ENCODE data around the gene IL4I1. TPM values are rescaled to one million over a fixed set of nuclear protein-coding genes. Genes with fewer than 3 reads are reported as not detected.

Gene IL4I1
- polyA plus RNA-seq, 1 of the 3 experiments (the other 2 are of a cell fraction) = 0.35 TPM

- TF ChIP-seq RFX5 (IDR thresholded peaks at IDR 0.05; ENCODE audit: low read length) (0 out of 2 replicates have a peak, but pooled peaks have one; percentile 7), GATA2 (CRISPR knock-in tag; IDR thresholded peaks at IDR 0.05) (peak; percentile 29; the same call in 1 of the 2 replicates), RCOR1 (IDR thresholded peaks at IDR 0.05; ENCODE audit: low read length) (no peak)
- Histone ChIP-seq H3K79me2 (ENCODE audit: insufficient read depth) (peaks cover 47% of the 10 kb centered on the region), H4K20me1 (ENCODE audit: insufficient read depth) (no peaks in the 10 kb centered on the region), H3K4me3 (ENCODE audit: low read depth in 2 of 2, low read length in 1 of 2) (peak overlapping the region; percentile 53 to 63), H3K27me3 (ENCODE audit: insufficient read depth) (no peaks in the 10 kb centered on the region), H3K36me3 (replicated peaks in 1 of 2; ENCODE audit: control insufficient read depth in 1 of 2, insufficient read depth in 2 of 2, low read length in 1 of 2) (peaks cover 6 to 23% of the 10 kb centered on the region in 2 experiments), H3K4me1 (ENCODE audit: control insufficient read depth in 1 of 2, insufficient read depth in 2 of 2, low read depth in 1 of 2, low read length in 1 of 2) (peaks cover 27 to 47% of the 10 kb centered on the region in 2 experiments), H3K9ac (peak overlapping the region; percentile 48), H3K9me3 (no peaks in the 10 kb centered on the region), H3K4me2 (peak overlapping the region; percentile 85), H3F3A (replicated peaks; ENCODE audit: insufficient read depth) (peaks cover 21% of the 10 kb centered on the region), H2AFZ (ENCODE audit: low read depth) (no peak overlapping the region), H3K9me2 (no peaks in the 10 kb centered on the region), H3K27ac (ENCODE audit: low read depth in 2 of 2, low read length in 1 of 2) (peak overlapping the region; percentile 67 to 98)
- CTCF ChIA-PET = no interaction called here
- WGBS (ENCODE audit: low lambda C conversion rate) = 77% methylated on average over 7 of the region's 15 CpGs
- POLR2A ChIA-PET = interaction anchor here (1.7 kb wide), 1 partner anchor 57 kb away, joined by 6 read pairs; the partner anchor contains the start of gene FUZ
- DNase-seq = no peak
These were observed 26.3 kb downstream of the IL4I1 start for GRCh38 chr19:49870309-49870901.

- Histone ChIP-seq H4K20me1 (ENCODE audit: insufficient read depth) (peaks cover 5% of the 10 kb centered on the region), H2AFZ (ENCODE audit: low read depth) (no peak overlapping the region), H3K79me2 (ENCODE audit: insufficient read depth) (peaks cover 47% of the 10 kb centered on the region), H3K9me2 (no peaks in the 10 kb centered on the region), H3K27ac (ENCODE audit: low read depth in 2 of 2, low read length in 1 of 2) (peak overlapping the region; percentile 96 to 98), H3K4me1 (ENCODE audit: control insufficient read depth in 1 of 2, insufficient read depth in 2 of 2, low read depth in 1 of 2, low read length in 1 of 2) (peaks cover 33 to 45% of the 10 kb centered on the region in 2 experiments; a peak in 3 of 4 replicates), H3F3A (replicated peaks; ENCODE audit: insufficient read depth) (peaks cover 21% of the 10 kb centered on the region), H3K9ac (peak overlapping the region; percentile 48), H3K27me3 (ENCODE audit: insufficient read depth) (no peaks in the 10 kb centered on the region), H3K4me3 (ENCODE audit: low read depth in 2 of 2, low read length in 1 of 2) (peak overlapping the region; percentile 53 to 63), H3K4me2 (peak overlapping the region; percentile 85), H3K36me3 (replicated peaks in 1 of 2; ENCODE audit: control insufficient read depth in 1 of 2, insufficient read depth in 2 of 2, low read length in 1 of 2) (peaks cover 9 to 28% of the 10 kb centered on the region in 2 experiments), H3K9me3 (no peaks in the 10 kb centered on the region)
- peak; percentile 90 for DNase-seq
- 1% methylated on average over 28 of the region's 67 CpGs for WGBS (ENCODE audit: low lambda C conversion rate)
- POLR2A ChIA-PET = interaction anchor here (0.8 to 3.5 kb wide), 7 partner anchors 8 to 60 kb away, joined by 3 to 22 read pairs (median 6); partner anchors contain the start of genes AKT1S1, ATF5, FUZ and NUP62
- CTCF ChIA-PET = interaction anchor here (0.9 to 1.3 kb wide), 2 partner anchors 60 to 198 kb away, joined by 3 to 4 read pairs; no protein-coding TSS in a partner anchor
- TF ChIP-seq NFIC (IDR thresholded peaks at IDR 0.05; ENCODE audit: borderline replicate concordance) (no peak), CTCF (IDR thresholded peaks at IDR 0.05) (no peak), CHD2 (IDR thresholded peaks at IDR 0.05; ENCODE audit: low read length, partially characterized antibody) (no peak), REST (IDR thresholded peaks at IDR 0.05; ENCODE audit: low read depth, low read length) (no peak), RFX5 (IDR thresholded peaks at IDR 0.05; ENCODE audit: low read length) (peak; percentile 100), POLR2AphosphoS5 (IDR thresholded peaks at IDR 0.05; ENCODE audit: low read depth, low read length) (peak; percentile 71), JUND (IDR thresholded peaks at IDR 0.05) (no peak), FOXJ3 (CRISPR knock-in tag; IDR thresholded peaks at IDR 0.05) (no peak), MXI1 (IDR thresholded peaks at IDR 0.05; ENCODE audit: low read depth, low read length) (peak; percentile 46; the same call in 1 of the 2 replicates), GABPA (IDR thresholded peaks at IDR 0.05; ENCODE audit: low read depth) (no peak), SMC3 (IDR thresholded peaks at IDR 0.05; ENCODE audit: low read depth, low read length) (no peak), EZH2phosphoT487 (IDR thresholded peaks at IDR 0.05; ENCODE audit: borderline replicate concordance, low read depth) (no peak), YY1 (IDR thresholded peaks at IDR 0.05; ENCODE audit: low read depth) (no peak), ZBTB33 (IDR thresholded peaks at IDR 0.05; ENCODE audit: borderline replicate concordance, low read depth) (no peak), ELF1 (IDR thresholded peaks at IDR 0.05) (peak; percentile 80), EP300 (IDR thresholded peaks at IDR 0.05; ENCODE audit: borderline replicate concordance in 1 of 2, low read depth in 1 of 2, low read length in 1 of 2) (peak; percentile 53 to 98; a peak in 3 of 4 replicates)
These were observed 27.0 kb downstream of the IL4I1 start for GRCh38 chr19:49869484-49870308.
